Left ventricle myocardium superior (tissue), 1 donor: ENCODE measurements around the gene CFC1. TPM values are rescaled to one million over a fixed set of nuclear protein-coding genes. Genes with fewer than 3 reads are reported as not detected.
"Not testable (repeated sequence)": the region's sequence is repeated elsewhere in the genome, so short reads cannot be mapped to it uniquely, and the experiment has no call there.

Experiments
- ATAC-seq: fragments of 200-7000 bp; cut with Tn5 transposase; one replicate; pipeline ENCODE4 v1.9.1; 2020; ENCODE audit warnings: mild to moderate bottlenecking, moderate library complexity
- DNase-seq: peaks from one replicate; pipeline ENCODE4 v3.0.0-alpha.2; 2020
- intact Hi-C: fragments of 100-400 bp; cut with micrococcal nuclease; formaldehyde crosslinking; loops from one replicate; pipeline ENCODE4 v1.11.0; 2022
- total RNA-seq: library from RNA; stranded (reverse); fragmentation: NEBNext Ultra II Directional; extraction: Animal tissue kit (Norgen Biotek cat#: 25700); gene quantifications from one replicate; pipeline ENCODE4 v1.2.1, GENCODE V29; 2021
- donor health status: DM: no; HTN: yes; CAD: no; lungs with severe emphysema.

CFC1 gene
- total RNA-seq, 1 donor from 2014 or later = not detected

DNA sequence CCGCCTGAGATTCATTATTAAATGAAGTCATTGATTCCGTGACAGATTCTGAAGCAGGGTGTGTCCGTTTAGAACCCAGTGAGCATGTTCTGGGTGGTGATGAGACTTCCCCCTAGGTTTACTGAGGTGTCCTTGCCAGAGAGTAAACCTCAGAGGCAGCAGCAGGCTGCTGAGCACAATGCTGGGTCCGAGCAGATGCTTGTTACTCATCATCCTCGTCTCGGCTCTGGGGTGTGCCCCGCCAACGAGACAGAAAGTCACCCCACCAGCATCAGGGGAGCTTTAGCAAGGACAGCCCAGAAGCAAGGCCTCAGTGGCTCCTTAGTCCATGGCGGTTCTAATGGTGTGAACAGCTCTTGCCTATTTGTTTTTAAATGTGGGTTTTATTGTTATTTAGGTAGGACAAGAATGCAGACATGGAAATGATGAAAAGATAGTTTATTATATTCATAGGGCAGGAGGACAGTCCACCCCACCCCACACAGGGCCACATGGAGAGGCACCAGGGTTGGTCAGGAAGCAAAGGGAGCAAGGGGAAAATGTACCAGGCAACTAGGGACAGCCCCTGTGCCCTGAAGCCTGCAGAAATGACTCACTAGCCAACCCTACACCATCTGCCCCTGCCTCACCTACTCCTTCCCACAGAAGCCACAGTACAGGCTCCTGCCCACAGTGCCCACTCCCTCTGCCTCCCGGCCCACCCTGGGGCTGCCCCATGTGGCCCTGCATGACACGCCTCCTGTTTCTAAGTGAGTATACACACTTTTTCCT lies 10.5 kb downstream of the CFC1 start:
- ATAC-seq, DNase-seq, intact Hi-C loops: not testable (repeated sequence)

DNA sequence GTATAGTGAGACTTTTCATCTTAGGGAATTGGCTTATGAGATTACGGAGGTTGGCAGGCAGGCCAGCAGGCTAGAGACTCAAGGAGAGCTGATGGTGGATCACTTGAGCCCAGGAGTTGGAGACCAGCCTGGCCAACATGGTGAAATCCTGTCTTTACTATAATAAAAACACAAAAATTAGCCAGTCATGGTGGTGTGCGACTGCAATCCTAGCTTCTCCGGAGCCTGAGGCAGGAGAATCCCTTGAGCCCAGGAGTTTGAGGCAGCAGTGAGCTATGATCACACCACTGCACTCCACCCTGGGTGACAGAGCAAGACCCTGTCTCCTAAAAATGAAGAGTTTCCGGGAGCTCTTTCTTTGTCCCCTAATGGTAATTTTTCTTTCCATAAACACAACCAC lies 14.6 kb downstream of the CFC1 start:
- ATAC-seq, intact Hi-C loops, DNase-seq: not testable (repeated sequence)

GRCh38 chr2:130583582-130583981 lies 15.8 kb downstream of the CFC1 start:
- ATAC-seq, intact Hi-C loops, DNase-seq: not testable (repeated sequence)

- intact Hi-C loops, ATAC-seq: not testable (repeated sequence)
These were observed 16.4 kb downstream of the CFC1 start for GRCh38 chr2:130582970-130583369.

DNA sequence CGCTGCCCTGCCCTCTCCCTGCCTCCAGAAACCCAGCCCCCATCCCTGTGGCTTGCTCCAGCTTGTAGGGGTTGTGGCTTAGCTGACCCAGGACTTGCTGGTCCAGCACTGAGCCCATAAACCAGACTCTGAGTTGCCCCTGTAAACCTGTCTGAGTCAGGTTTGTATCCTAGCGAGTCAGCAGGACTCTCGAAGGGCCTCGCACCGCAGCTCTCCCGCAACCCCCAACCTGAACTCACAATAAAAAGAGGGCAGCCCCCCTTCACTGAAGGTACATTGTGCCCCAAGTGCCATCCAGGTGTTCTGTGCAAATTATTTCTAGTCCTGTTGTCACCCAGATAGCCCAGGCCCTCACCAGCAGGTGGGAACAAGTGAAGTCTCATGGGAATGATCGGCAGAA lies 17.9 kb downstream of the CFC1 start:
- ATAC-seq, DNase-seq, intact Hi-C loops: not testable (repeated sequence)

More at GRCh38 chr2:130582970-130583369, 16.4 kb downstream of the CFC1 start:
- DNase-seq = not testable (repeated sequence)

- DNase-seq, intact Hi-C loops, ATAC-seq: not testable (repeated sequence)
These were observed 20.3 kb downstream of the CFC1 start for GRCh38 chr2:130579121-130579520.

GRCh38 chr2:130577559-130577958 lies 21.8 kb downstream of the CFC1 start:
- DNase-seq, intact Hi-C loops, ATAC-seq: not testable (repeated sequence)

GRCh38 chr2:130576209-130576784 lies 23.1 kb downstream of the CFC1 start:
- peak; percentile 73 for ATAC-seq
- intact Hi-C loops, DNase-seq: not testable (repeated sequence)

DNA sequence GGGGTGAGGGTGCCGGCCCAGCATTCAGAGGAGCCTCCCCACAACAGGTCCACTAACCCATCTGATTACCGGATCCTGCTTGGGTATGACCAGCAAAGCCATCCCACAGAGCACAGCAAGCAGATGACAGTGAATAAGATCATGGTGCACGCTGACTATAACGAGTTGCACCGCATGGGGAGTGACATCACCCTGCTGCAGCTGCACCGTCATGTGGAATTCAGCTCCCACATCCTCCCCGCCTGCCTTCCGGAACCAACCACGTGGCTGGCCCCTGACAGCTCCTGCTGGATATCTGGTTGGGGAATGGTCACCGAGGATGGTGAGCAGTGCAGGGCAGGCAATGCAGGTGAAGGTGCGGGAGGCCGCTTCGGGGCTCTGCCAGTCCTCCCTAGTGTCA lies 25.1 kb downstream of the CFC1 start:
- ATAC-seq, intact Hi-C loops, DNase-seq: not testable (repeated sequence)

DNA sequence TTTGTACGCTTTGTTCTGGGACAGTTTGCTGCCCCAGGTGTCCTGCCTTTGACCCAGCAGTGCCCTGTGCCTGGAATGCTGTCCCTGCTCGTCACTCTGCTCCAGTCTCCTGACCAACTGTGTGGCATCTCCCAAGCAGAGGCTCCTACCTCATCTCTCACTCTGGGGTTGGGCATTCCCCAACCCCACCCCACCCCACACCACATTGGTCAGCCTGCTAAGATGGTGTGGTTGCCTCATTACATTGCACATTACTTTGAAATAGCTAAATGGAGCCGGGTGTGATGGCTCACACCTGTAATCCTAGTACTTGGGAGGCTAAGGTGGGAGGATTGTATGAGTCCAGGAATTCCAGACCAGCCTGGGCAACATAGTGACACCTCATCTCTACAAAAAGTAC lies 27.4 kb downstream of the CFC1 start:
- ATAC-seq, DNase-seq, intact Hi-C loops: not testable (repeated sequence)

DNA sequence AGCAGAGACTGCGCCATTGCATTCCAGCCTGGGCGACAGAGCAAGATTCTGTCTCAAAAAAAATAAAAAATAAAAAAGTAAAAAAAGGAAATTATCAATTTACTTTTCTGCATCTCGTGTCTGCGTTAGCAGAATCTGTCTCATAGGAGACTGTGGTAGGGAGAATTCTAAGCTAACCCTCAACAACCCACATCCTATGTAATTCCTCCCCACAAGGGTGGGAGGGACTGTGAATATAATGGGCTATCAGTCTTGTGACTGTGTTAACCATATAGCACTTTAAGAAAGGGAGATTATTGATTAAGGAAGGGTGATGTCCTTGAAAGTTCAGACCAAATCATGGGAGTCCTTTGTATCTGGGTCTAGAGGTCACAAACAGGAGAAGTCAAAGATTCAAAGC lies 33.2 kb downstream of the CFC1 start:
- intact Hi-C loops = not testable (repeated sequence)

DNA sequence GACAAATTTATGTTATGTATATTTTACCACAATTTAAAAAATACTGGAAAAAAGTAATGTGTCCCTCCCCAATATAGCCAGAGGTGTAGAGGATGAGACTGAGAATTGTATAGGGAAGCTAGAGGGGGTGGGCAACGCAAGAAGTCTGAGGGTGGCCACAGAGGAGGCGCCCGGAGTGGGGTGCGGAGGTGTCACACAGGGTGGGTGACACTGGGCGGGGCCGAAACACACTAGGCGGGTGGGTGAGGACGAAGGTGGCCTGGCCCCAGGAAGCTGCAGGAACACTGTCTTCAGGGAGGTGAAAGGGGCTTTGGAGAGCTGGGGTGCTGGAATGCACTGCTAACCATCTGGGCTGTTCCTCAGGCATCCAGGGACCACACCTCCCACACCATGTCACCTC lies 42.9 kb downstream of the CFC1 start:
- DNase-seq, intact Hi-C loops, ATAC-seq: not testable (repeated sequence)

More for the DNA sequence above, 33.2 kb downstream of the CFC1 start:
- DNase-seq, ATAC-seq: not testable (repeated sequence)

GRCh38 chr2:130554178-130554577 lies 45.2 kb downstream of the CFC1 start:
- DNase-seq, ATAC-seq, intact Hi-C loops: not testable (repeated sequence)

- ATAC-seq, DNase-seq, intact Hi-C loops: not testable (repeated sequence)
These were observed 49.9 kb downstream of the CFC1 start for GRCh38 chr2:130549475-130549874.

- ATAC-seq, intact Hi-C loops, DNase-seq: not testable (repeated sequence)
These were observed 51.0 kb downstream of the CFC1 start for GRCh38 chr2:130548418-130548817.

- DNase-seq, intact Hi-C loops, ATAC-seq: not testable (repeated sequence)
These were observed 54.4 kb downstream of the CFC1 start for GRCh38 chr2:130544978-130545377.

- peak; percentile 75 for ATAC-seq
- DNase-seq, intact Hi-C loops: not testable (repeated sequence)
These were observed 55.4 kb downstream of the CFC1 start for GRCh38 chr2:130543785-130544528.

- intact Hi-C loops = not testable (repeated sequence)
These were observed 56.6 kb downstream of the CFC1 start for GRCh38 chr2:130542789-130543188.

More at GRCh38 chr2:130542789-130543188, 56.6 kb downstream of the CFC1 start:
- not testable (repeated sequence) for ATAC-seq, DNase-seq
